Activated CD8-positive, alpha-beta memory T cell treated with anti-CD3 and anti-CD28 coated beads, Interleukin-2, amount 50 U/mL, for 1 hour (primary cell): ENCODE data around the gene RASA2.
"Not testable (repeated sequence)": the region's sequence is repeated elsewhere in the genome, so short reads cannot be mapped to it uniquely, and the experiment has no call there.

Experiments
- DNase-seq: peaks from one replicate; pipeline ENCODE4 v3.0.0-alpha.2; 2020; ENCODE audit errors: extremely low read depth

Gene RASA2

DNA sequence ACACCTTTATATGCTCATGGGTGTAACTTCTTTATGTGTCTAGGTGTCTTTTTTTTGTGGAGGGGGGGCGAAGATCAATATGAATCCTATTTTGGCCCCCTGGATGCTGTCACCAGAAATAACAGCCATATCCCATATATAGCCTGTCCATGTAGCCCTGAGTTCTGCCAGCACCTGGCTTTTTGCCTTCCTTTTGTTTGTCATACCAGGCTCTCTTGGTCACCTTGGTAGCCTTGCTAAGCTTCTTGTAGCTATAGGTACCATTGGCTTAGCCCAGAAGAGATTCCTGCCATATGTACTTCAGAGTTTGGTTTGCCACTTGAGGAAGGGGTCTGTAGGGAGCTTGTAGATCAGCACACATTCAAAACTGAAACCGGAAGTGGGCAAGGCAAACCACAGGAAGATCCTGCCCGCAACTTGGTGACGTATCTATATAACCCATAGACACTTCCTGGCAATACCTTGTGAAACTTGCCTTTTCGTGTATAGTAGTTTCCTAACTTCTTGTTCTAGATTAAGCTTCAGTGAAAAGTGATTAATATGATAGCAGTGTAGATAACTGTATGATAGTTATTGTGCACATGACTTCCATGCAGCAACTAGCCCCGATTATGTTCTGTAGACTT, 11.9 kb downstream of the RASA2 start:
- peak; percentile 86 for DNase-seq

DNA sequence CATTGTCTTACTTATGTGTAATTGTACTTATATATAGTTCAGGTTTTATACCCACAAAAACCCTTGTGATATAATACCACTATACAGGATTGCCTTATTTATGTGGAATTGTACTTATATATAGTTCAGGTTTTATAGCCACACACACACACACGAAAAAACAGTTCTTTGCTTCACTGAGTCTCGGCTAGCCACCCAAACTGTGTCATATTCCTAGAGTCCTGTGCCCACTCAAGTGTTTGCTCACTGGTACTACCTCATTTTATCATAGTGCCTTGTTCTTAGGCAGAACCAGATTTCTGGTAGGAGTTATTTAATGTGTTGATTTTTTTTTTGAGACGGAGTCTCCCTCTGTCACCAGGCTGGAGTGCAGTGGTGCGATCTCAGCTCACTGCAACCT, 12.5 kb downstream of the RASA2 start:
- DNase-seq = no peak

DNA sequence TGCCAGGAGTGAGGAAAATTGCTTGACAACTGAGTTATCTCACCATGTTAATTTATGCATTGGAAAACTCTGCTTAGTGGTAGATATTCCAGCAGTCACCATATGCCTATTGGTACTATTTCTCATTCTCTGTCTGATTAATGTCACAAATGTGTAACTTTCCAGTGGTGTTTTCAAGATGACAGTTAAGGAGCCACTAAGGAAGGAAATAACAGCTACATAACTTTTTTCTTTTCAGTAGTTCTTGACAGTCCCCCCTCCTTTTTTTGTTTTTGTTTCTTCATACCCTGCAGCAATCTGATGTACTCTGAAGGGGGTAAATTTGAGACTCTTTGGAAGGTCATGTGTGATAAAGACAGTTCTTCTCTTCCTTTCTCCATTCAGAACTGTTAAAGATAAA, 13.1 kb downstream of the RASA2 start:
- DNase-seq = no peak

DNA sequence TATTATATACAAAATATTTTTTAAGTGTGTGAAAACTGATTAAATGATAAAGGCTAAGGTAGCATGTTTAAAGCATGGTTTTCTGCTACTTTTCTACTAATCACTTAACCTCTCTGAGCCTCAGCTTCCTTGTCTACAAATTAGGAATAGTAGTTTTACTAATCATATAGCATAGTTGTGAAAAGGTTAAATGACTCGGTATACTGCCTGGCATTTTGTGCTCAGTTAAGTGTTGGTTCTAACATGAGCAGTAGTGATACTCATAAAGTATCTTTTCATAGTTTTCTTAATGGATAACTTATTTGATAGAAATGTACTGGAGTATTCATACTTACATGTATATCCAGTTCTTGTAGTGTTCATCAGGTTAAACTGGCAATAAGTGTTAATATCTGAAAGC, 13.6 kb downstream of the RASA2 start:
- no peak for DNase-seq

DNA sequence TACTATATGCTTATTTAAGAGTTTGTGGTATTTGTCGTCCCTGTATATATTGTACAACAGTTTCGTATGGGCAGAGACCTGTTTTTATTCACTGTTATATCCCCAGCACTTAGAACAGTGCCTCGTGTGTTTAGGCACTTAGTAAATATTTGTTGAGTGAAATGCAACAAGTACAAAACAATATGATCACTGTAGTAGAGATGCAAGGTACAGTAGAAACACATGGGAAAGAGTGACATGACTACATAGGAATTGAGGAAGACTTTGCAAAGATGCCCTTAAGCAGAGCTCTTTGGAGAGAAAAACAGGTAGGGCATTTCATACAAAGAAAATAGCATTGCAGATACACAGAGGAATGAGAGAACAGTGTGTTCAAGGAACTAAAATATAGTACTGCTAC, 18.3 kb downstream of the RASA2 start:
- no peak for DNase-seq

DNA sequence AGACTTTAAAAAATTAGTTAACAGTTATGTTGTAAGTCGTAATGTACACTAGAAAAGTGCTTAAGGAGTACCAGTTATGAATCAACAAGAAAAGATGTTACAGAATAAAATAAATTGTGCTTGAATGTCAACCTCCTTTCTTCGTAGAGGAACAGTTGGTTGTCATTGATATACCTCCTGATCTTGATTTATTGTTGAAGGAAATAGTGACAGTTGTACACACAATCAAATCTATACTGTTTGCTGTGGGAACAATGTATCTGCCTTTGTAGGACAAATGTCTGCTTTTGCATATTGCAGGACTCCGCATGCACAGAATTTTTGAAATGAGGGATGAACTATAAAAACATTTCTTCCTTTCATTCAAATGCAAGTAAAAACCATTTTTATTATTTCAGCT, 19.2 kb downstream of the RASA2 start:
- DNase-seq = no peak

DNA sequence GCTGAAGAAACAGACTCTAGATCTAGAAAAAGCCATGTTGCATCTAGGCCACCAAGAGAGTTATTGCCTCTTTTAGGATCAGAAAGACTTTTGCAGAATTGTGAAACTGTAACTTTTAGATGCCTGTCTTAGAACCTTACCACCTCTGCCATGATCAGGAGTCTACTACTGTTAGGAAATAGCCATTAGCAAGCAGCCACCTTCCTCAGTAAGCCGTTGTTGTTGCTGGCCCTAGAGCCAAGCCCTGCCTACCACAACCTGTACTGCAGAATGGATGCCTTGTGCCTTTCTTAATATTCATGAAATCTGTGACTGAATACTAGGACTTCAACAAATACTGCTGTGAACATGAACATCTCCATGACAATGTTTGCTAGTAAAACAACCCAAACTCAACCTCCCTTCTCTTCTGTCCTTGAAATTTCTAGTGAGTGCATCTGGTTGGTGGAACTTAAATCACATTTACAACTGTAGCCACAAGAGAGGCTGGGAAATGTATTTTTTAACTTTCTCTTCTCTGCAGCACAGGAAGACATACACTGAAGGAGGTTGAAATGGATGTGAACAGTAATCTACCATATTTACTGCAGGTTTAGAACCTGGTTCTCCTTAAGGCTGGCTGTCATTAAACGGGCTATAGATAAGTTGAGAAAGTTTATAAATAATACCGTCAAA, 20.7 kb downstream of the RASA2 start:
- DNase-seq = no peak

DNA sequence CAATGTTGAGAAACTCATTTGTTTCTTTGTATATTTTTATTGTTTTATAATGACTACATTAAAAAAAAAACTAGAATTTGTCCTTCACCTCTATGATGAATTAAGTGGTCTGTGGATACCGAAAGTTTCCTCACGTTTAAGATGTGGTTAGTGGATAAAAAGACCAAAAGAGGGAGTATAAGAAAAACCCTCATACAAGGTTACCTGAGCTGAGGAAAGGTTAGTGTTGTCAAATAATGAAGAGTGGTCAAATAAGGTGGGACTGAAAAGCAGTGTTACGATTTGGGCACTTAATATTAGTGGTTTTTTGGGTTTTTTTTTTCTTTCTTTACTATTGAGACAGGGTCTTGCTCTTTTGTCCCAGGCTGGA, 21.2 kb downstream of the RASA2 start:
- DNase-seq = no peak

DNA sequence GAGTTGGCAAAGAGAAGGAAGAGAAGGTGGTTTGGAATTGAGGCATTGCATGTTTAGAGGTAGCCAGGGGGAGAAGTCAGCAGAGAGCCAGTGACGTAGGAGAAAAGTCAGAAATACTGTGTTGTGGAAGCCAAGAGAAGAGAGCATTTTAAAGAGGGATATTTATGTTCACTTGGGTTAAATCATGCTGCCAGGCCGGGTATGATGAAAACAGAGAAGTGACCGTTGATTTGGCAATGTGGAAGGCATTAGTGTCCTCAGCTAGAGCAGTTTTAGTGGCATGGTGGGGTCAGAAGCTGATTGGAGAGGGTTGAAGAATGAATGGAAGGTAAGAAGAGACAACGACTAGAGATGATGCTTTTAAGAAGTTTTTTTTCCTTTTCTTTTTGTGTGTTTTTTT, 24.5 kb downstream of the RASA2 start:
- no peak for DNase-seq

DNA sequence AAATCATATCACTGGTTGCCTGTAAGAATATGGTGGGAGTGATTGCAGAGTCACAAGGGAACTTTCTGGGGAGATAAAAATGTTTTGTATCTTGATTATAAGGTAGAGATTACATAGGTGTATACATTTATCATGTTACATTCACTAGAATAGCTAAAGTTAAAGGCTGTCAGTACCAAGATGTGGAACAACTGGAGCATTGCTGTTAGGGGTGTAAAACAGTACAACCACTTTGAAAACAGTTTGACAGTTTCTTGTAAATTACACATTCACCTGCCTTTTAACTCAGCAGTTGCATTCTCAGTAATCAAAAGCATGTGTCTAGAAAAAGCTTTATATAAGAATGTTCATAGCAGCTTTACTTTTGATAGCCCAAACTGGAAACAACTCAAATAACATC, 27.6 kb downstream of the RASA2 start:
- no peak for DNase-seq

DNA sequence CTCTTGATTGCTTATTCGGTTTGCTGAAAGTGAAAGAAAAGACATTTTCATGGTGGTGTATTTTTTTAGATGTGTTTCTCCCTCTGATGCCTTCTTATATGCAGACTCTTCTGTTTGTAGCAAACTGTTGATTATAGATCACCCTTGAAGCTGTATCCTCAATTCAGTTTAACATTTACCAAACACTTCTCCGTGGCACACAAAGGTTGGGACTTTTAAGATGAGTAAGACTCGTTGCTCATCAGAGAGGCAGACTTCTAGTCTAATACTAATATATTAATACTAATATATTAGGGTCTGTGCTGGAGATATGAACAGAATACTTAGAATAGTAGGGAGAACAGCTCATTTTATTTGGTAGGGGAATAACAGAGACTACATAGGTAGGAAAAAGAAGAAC, 32.8 kb downstream of the RASA2 start:
- no peak for DNase-seq

DNA sequence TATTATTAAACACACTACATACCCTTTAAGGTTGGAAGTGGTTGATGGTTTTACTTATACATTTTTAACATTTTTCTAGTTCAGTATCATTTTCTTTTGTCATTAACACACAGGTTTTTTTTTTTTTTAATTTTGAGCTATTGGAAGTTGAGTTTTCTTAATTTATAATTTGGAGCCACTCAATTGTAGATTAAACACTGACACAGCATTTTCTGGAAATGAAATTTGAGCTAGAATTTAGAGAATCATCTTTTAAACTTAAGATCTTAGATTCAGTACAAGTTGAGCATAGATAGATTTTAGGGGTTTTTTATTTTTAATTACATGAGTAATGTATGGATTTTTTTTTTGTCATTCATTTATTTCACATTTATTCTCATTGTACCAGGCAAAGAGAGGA, 35.0 kb downstream of the RASA2 start:
- no peak for DNase-seq

DNA sequence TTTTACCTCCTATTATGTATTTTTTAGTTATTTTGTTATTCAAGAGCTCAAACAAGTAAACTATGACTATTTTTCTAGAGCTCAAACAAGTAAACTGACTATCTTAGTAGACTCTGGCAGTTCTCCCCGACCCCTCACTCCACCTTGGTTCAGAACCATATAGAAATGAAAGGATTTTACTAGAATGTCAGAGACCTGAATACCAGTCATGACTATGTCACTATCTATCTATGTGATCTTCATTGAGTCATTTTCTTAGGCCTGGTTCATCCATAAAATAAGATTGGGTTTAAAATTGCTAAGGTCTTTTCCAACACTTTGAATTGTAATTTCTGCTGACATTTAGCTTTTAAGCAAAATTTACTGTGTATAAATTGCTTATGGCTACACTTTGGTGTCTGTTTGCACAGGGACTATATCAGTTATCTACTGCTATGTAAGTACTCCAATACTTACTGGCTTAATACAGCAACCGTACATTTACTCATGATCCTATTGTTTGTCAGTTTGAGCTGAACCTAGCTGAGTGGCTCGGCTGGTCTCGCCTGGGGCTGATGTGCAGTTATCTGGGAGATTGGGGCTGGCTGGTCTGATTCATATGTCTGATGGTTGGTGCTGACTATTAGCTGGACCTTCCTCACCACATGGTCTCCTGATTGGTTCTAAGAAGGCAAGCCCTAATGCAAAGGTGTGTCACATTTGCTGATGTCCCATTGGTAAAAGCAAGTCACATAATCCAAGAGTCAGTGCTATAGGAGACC, 37.0 kb downstream of the RASA2 start:
- no peak for DNase-seq

DNA sequence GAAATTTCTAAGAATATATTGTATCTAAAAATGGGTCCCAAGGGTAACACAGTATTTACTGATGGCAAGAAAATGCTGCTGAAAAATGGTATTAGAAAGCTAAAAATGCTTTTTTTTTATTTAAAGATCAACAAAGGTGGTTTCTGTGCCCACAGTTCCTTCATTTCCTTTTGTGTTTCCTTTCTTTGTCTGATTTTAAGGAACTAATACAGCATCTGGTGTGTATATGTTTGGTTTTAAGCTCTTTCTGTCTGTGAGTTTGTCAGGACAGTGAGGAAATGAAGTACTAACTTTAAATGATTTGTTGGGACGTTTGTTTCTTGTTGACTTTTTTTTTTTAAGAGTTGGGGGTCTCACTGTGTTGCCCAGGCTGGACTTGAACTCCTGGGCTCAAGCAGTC, 38.2 kb downstream of the RASA2 start:
- no peak for DNase-seq

DNA sequence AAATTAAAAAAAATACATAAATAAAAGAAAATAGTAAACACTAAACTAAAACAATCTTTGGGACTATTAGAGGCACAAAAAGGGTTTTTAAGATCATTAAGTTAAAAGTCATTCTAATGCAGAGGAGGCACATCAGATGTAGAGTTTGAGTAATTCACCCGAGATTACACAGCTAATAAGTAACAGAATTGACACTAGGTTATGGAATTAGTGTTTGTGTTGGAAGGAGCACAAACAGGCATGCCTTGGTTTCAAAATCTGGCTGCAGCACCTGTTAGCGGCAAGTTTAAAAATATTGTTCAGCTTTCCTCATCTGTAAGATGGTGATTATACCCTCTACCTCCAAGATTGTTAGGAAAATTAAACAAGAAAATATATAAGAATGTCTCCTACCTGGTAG, 39.0 kb downstream of the RASA2 start:
- no peak for DNase-seq

DNA sequence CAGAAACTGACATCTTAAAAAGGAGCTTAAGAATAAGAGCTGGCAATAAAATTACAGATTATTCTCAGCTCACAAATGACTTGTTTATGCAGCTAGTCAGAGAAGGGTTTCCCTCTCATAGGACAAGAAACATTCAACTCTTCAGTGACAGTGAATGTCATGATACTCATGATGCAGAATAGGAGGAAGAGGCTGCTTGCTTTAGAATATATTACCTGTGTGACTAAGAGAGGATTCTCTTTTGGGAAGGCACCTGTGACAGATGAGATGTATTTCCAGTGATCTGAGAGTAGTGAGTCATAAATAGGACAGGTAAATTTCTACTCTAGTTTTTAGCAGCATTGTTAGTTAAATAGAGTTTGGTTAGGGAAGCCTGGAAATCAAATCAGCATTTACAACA, 39.9 kb downstream of the RASA2 start:
- no peak for DNase-seq

DNA sequence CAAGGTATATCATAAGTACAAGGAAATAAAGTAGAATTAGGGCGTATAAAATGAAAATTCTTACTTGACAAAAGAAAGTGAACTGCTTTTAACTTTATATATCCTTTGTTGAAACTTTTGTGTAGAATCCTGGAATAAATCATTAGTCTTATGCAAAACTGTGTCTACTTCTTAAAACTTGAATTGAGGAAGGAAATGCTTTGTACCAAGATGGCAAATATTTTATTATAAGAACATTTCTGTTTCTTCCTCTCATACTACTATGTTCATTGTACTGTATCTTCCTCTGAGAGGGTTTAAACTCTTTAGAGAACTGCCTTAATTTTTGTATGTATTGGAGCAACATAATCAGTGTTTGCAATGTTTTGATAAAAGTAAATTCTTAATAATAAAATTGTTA, 42.0 kb downstream of the RASA2 start:
- no peak for DNase-seq

DNA sequence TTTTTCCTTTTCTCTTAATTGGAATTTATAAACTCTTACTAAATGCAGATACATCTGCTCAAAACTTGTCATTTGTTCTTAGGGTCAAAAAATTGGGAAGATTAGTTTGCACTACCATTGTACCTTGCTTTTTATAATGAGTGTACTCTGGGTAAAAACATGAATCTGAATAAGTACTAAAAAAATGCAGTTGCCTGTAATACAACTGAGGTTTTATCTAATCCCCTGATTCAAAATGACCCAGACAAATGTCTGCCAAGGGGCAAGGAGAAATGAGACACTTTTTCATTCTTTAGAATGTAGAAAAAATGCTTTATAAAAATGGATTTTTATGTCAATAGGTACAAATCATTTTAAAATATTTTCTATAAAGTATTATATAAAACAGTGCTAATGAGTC, 42.4 kb downstream of the RASA2 start:
- DNase-seq = no peak

DNA sequence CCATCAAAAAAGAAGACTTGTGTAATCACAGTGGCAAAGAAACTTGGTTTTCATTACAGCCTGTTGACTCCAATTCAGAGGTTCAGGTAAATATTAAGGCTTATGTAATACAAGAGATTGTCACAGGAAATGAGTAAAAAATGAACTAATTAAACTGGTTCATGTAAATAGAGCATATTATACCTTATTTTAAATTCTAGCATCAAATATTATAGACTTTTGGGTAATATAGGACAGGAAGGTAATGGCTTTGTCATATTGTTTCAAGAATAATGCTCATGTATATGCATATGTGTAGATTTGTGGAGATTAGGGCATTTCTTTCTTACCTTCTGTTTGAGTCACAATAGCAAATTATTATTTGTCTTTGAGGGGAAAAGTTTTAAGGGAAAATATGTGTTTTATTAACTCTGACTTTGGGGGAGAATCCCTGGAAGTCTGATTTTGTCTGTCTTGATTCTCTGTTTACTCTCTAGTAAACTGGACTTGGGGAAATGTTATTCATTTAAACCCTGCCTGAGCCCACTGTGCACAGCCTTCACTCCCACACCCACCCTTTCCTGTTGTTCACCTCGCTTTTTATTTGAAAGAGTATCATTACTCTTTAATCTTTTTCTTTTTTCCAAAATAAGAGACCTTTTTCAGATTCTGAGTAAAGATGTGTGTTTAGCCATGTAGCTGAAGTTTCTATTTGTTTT, 43.0 kb downstream of the RASA2 start:
- no peak for DNase-seq

DNA sequence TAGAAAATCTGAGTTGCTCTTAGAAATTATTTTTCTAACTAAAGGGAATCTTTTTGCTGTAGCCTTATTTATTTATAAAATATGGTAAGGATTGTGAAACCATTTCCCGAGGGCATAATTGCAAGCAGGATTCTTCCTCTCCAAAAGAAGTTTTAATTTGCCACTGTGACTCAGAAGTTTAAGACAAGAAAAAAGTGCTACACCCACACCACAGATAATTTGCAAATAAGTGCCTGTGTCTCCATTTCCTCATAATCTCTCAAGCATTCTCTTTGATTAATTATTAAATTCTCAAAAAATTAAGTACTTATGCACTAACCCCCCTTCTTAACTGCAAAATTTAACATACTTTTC, 43.6 kb downstream of the RASA2 start:
- no peak for DNase-seq

DNA sequence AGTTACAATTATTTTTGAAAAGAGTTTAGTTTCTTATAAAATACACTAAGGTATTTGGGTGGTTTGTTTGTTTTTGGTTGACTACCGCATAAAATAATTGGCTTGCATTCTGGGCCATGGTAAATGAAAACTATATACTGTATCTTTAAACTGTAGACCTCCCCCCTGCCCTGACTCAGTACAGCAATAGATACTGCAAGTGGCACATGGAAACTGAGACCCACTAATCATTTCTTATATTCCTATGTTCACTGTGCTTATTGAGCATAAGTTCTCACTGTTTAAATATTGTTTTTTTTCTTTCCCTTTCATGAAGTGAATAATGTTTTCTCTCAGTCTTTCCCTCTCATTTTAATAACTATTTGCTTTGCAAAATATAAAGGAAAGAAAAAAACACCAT, 45.8 kb downstream of the RASA2 start:
- DNase-seq = no peak

DNA sequence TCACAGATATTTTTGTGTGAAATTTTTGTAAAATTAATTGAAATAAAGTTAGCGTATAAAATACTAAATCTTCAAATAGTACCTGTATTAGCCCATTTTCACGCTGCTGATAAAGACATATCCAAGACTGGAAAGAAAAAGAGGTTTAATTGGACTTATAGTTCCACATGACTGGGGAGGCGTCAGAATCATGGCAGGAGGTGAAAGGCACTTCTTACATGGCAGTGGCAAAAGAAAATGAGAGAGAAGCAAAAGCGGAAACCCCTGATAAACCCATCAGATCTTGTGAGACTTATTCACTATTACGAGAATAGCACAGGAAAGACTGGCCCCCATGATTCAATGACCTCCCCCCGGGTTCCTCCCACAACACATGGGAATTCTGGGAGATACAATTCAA, 49.2 kb downstream of the RASA2 start:
- not testable (repeated sequence) for DNase-seq

DNA sequence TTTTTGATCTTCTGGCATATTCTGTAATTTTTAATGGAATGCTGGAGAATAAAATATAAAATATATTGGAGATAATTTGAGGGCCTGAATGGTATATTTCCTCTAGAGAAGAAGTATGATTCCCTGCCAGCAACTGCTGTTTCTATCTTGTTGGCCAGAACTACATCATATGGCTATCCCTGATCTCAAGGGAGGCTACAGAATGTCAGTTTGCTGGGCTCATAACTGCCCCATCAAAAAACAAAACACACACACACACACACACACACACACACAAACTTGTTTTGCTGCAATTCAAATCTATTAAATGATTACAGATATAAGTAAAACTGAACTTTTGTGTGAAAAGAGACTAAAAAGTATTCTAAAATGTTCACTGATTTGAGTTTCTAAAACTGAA, 51.0 kb downstream of the RASA2 start:
- DNase-seq = no peak
